Panc1 (cell line): ENCODE results near the gene PNKD.

ENCODE experiments used
- POLR2AphosphoS5 ChIP-seq: IDR thresholded peaks from 2 replicates; pipeline ENCODE4 v1.6.1; 2012; ENCODE audit warnings: mild to moderate bottlenecking, low read depth, low read length, moderate library complexity
- TF ChIP-seq, protein P1 (sequence below), 2 experiments: IDR thresholded peaks; 2 replicates each; pipeline ENCODE4 v1.6.1; 2011 to 2012; ENCODE audit warnings: low read depth in 2 of 2, control low read depth in 1 of 2, low read length in 1 of 2, mild to moderate bottlenecking in 1 of 2, moderate library complexity in 1 of 2; ENCODE audit not compliant: insufficient read depth in 1 of 2

DNA sequence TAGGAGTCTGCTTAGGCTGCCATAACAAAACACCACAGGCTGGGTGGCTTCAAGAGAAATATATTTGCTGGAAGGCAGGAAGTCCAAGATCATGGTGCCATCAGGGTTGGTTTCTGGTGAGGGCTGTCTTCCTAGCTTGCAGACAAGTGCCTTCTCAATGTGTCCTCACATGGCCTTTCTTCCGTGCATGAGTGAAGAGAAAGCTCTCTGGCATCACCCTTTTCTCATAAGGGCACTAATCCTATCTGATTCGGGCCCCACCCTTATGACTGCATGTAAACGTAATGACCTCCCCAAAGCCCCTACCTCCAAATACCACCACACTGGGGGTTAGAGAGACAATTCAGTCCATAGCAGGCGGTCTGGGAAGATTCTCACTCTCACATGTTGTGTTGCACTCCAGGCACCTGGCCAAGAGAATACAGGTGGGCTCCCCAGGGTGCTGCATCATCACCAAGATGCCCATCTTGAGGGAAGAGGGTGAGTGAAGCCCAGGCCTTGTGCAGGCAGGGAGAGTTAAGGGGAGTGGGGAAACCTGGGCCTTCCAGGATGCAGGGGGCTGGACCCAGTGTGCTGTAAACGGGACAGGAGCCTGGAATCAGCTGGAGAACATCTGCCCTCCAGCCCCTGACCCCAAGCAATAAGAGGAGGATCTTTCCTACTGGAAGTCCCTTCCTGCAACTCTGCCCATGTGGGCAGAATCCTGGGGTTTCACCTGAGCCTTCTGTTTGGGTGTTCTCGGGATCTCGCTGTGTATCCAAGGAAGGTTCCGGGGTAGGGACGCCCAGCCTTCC, 96.5 kb downstream of the PNKD start:
- TF ChIP-seq POLR2AphosphoS5 = no peak
- TF ChIP-seq, protein P1, sequence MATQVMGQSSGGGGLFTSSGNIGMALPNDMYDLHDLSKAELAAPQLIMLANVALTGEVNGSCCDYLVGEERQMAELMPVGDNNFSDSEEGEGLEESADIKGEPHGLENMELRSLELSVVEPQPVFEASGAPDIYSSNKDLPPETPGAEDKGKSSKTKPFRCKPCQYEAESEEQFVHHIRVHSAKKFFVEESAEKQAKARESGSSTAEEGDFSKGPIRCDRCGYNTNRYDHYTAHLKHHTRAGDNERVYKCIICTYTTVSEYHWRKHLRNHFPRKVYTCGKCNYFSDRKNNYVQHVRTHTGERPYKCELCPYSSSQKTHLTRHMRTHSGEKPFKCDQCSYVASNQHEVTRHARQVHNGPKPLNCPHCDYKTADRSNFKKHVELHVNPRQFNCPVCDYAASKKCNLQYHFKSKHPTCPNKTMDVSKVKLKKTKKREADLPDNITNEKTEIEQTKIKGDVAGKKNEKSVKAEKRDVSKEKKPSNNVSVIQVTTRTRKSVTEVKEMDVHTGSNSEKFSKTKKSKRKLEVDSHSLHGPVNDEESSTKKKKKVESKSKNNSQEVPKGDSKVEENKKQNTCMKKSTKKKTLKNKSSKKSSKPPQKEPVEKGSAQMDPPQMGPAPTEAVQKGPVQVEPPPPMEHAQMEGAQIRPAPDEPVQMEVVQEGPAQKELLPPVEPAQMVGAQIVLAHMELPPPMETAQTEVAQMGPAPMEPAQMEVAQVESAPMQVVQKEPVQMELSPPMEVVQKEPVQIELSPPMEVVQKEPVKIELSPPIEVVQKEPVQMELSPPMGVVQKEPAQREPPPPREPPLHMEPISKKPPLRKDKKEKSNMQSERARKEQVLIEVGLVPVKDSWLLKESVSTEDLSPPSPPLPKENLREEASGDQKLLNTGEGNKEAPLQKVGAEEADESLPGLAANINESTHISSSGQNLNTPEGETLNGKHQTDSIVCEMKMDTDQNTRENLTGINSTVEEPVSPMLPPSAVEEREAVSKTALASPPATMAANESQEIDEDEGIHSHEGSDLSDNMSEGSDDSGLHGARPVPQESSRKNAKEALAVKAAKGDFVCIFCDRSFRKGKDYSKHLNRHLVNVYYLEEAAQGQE (IDR thresholded peaks at IDR 0.05; ENCODE audit: insufficient read depth in 1 of 2, low read depth in 2 of 2, low read length in 1 of 2) = no peak
